ENCODE data around the gene PLD2. TPM values are rescaled to one million over a fixed set of nuclear protein-coding genes. Genes with fewer than 3 reads are reported as not detected.

PLD2 gene
- polyA plus RNA-seq, 3 donors, result 3.5 to 122 (median 4.0) TPM

DNA sequence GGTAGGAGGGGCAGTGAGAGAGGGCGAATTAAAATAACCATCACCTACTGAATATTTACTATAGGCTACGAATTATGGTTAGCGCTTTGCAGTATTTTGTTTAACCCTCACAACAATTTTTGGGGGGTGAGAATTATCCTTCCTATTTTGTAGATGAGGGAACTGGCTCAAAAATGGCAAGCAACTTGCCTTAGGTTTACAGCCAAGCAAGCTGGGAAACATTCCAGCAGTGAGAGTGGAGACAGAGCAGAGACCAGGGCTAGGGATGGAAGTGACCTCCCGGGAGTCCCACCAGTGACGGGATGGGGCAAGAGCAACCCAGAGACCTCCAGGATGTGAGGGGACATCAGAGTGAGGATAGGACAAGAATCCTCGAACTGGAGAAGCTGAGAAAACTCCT, 20.4 kb upstream of the PLD2 start:
- H3K9me3 ChIP-seq (replicated peaks in 1 of 2; ENCODE audit: control insufficient read depth in 1 of 2, insufficient read depth in 1 of 2, low read length in 2 of 2), result peaks cover 2 to 14% of the 10 kb centered on the region in 2 donors
- DNase-seq, result no peak
- 25% methylated on average over 2 of the region's 6 CpGs for WGBS (ENCODE audit: insufficient coverage)
- H3K9me3 Mint-ChIP-seq, result peaks cover 3 to 35% (median 9%) of the 10 kb centered on the region in 7 donors
- peaks cover 49% of the 10 kb centered on the region for H3K4me1 Mint-ChIP-seq
- no peaks in the 10 kb centered on the region for H3K79me2 ChIP-seq (ENCODE audit: insufficient read depth, low read length)
- H3K4me3 ChIP-seq (replicated peaks in 1 of 3; ENCODE audit: low read depth in 2 of 3, low read length in 3 of 3), result peak overlapping the region in 1 of 3 experiments; percentile 18
- H3K27me3 ChIP-seq (ENCODE audit: control insufficient read depth in 2 of 2, insufficient read depth in 2 of 2, low read length in 2 of 2), result peaks cover 43 to 77% of the 10 kb centered on the region in 2 donors
- H3K27ac Mint-ChIP-seq, result peak overlapping the region in 4 of 7 donors; percentile 15 to 61 (median 36)
- peaks cover 40 to 49% of the 10 kb centered on the region in 2 donors for H3K4me1 ChIP-seq (ENCODE audit: control insufficient read depth in 1 of 2, insufficient read depth in 2 of 2, low read length in 2 of 2)
- peaks cover 3% of the 10 kb centered on the region for H4K20me1 ChIP-seq (ENCODE audit: insufficient read depth, low read length)
- peak overlapping the region; percentile 64 to 89 for H3K4me3 Mint-ChIP-seq
- H3K9ac ChIP-seq (ENCODE audit: insufficient read depth, low read length, poor library complexity, severe bottlenecking), result no peak overlapping the region
- TF ChIP-seq CTCF (IDR thresholded peaks at IDR 0.05), result no peak
- H3K27me3 Mint-ChIP-seq (ENCODE audit: low read depth in 3 of 3), result peaks cover 70 to 82% (median 82%) of the 10 kb centered on the region in 3 donors
- no peaks in the 10 kb centered on the region for H3K36me3 ChIP-seq (replicated peaks in 1 of 2; ENCODE audit: control insufficient read depth in 1 of 2, insufficient read depth in 2 of 2, low read length in 2 of 2)
- H3K36me3 Mint-ChIP-seq, result peaks cover 10 to 24% of the 10 kb centered on the region in 2 donors
- H3K27ac ChIP-seq (ENCODE audit: low read depth in 1 of 2, low read length in 2 of 2), result no peak overlapping the region
- no peak overlapping the region for H2AFZ ChIP-seq (ENCODE audit: insufficient read depth, low read depth, low read length, poor library complexity, severe bottlenecking)
- peak overlapping the region; percentile 46 for H3K4me2 ChIP-seq (replicated peaks; ENCODE audit: extremely low read depth, low read length, poor library complexity, severe bottlenecking)
- intact Hi-C loops (cut with micrococcal nuclease), result loop anchor here in 1 of 2 donors (2.0 to 5.0 kb wide), 2 partner anchors 16 to 101 kb away; partner anchors contain the start of gene TM4SF5

DNA sequence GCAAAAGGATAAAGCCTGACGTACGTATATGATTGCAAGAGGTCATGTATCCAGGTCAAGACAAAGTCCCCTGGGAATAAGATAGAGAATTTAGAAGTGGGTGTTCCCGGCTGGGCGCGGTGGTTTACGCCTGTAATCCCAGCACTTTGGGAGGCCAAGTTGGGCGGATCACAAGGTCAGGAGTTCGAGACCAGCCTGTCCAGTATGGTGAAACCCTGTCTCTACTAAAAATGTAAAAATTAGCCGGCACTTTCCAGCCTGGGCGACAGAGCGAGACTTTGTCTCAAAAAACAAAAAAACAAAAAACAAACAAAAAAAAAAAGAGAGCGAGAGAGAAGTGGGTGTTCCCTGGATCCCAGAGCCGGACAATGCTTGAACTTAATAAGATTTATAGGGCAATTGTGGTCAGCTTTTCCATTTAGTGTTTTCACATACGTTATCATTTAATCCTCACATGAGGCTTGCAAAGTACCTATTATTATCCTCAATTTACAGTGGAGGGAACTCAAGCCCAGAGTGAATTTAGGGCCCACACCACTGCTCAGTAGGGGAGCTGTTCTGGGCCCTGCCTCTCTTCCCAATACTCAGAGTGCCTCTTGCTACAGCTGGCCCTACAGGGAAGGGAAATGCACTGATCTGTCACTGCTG, 18.7 kb upstream of the PLD2 start:
- Mint-ChIP-seq H3K27me3 (ENCODE audit: low read depth in 3 of 3) (peaks cover 68 to 82% (median 77%) of the 10 kb centered on the region in 3 donors), H3K4me3 (peak overlapping the region; percentile 85 to 89), H3K4me1 (peaks cover 48% of the 10 kb centered on the region), H3K27ac (peak overlapping the region in 2 of 7 donors; percentile 15 to 68), H3K9me3 (peaks cover 0 to 35% (median 7%) of the 10 kb centered on the region in 7 donors), H3K36me3 (peaks cover 10 to 18% of the 10 kb centered on the region in 2 donors)
- Histone ChIP-seq H3K9ac (ENCODE audit: insufficient read depth, low read length, poor library complexity, severe bottlenecking) (no peak overlapping the region), H3K27me3 (ENCODE audit: control insufficient read depth in 2 of 2, insufficient read depth in 2 of 2, low read length in 2 of 2) (peaks cover 40 to 70% of the 10 kb centered on the region in 2 donors), H4K20me1 (ENCODE audit: insufficient read depth, low read length) (peaks cover 3% of the 10 kb centered on the region), H3K36me3 (replicated peaks in 1 of 2; ENCODE audit: control insufficient read depth in 1 of 2, insufficient read depth in 2 of 2, low read length in 2 of 2) (no peaks in the 10 kb centered on the region), H3K4me3 (replicated peaks in 1 of 3; ENCODE audit: low read depth in 2 of 3, low read length in 3 of 3) (peak overlapping the region in 2 of 3 experiments; percentile 45 to 76), H3K4me1 (ENCODE audit: control insufficient read depth in 1 of 2, insufficient read depth in 2 of 2, low read length in 2 of 2) (peaks cover 40 to 49% of the 10 kb centered on the region in 2 donors), H3K9me3 (replicated peaks in 1 of 2; ENCODE audit: control insufficient read depth in 1 of 2, insufficient read depth in 1 of 2, low read length in 2 of 2) (peaks cover 0 to 11% of the 10 kb centered on the region in 2 donors), H3K27ac (ENCODE audit: low read depth in 1 of 2, low read length in 2 of 2) (no peak overlapping the region), H3K79me2 (ENCODE audit: insufficient read depth, low read length) (no peaks in the 10 kb centered on the region), H3K4me2 (replicated peaks; ENCODE audit: extremely low read depth, low read length, poor library complexity, severe bottlenecking) (peak overlapping the region; percentile 79), H2AFZ (ENCODE audit: insufficient read depth, low read depth, low read length, poor library complexity, severe bottlenecking) (no peak overlapping the region)
- intact Hi-C loops (cut with micrococcal nuclease), result loop anchor here (2.0 to 5.0 kb wide), 2 partner anchors 19 to 99 kb away; no protein-coding TSS in a partner anchor
- no peak for DNase-seq
- 88% methylated on average over 9 of the region's 14 CpGs for WGBS (ENCODE audit: insufficient coverage)
- TF ChIP-seq CTCF (IDR thresholded peaks at IDR 0.05), result no peak
